Measurements from ENCODE around the gene C19orf33.
A peak's percentile ranks its signal among the peaks of the same experiment; 100 is the strongest.

GRCh38 chr19:38265921-38266429, 38.1 kb upstream of the C19orf33 start:
- TF ChIP-seq CTCF (IDR thresholded peaks at IDR 0.05) (no peak), POLR2AphosphoS5 (IDR thresholded peaks at IDR 0.05) (peak in 1 of 3 donors; percentile 11), EP300 (IDR thresholded peaks at IDR 0.05; ENCODE audit: low read depth) (no peak)
